Left lung (tissue), 10 donors: ENCODE measurements around the gene RAB24. TPM values are rescaled to one million over a fixed set of nuclear protein-coding genes. Genes with fewer than 3 reads are reported as not detected.

Experiments
- ATAC-seq: fragments of 200-7000 bp; cut with Tn5 transposase; one replicate; pipeline ENCODE4 v1.9.1; 2020; ENCODE audit warnings: moderate library complexity
- DNase-seq, 4 donors: peaks; one replicate each; pipeline ENCODE4 v3.0.0-alpha.2; 2013 to 2020
- H3K27ac ChIP-seq, 2 donors: fragments of 200-600 bp; sonication (generic) in 1 of 2; one replicate each; pipeline versions ENCODE4 v1.5.0 to v1.8.0; 2020 to 2021
- H3K27me3 ChIP-seq, 2 donors: fragments of 200-600 bp; sonication (generic) in 1 of 2; one replicate each; pipeline versions ENCODE4 v1.5.0 to v1.8.0; 2020 to 2021
- H3K36me3 ChIP-seq, 2 donors: fragments of 200-600 bp; sonication (generic) in 1 of 2; one replicate each; pipeline versions ENCODE4 v1.5.0 to v1.8.0; 2020 to 2021
- H3K4me1 ChIP-seq, 2 donors: fragments of 200-600 bp; one replicate each; pipeline ENCODE4 v1.8.0; 2021
- H3K4me3 ChIP-seq, 2 donors: fragments of 200-600 bp; sonication (generic) in 1 of 2; one replicate each; pipeline versions ENCODE4 v1.5.0 to v1.8.0; 2020 to 2021; ENCODE audit warnings: mild to moderate bottlenecking in 1 of 2
- H3K9me3 ChIP-seq, 2 donors: fragments of 200-600 bp; sonication (generic) in 1 of 2; one replicate each; pipeline versions ENCODE4 v1.5.0 to v1.8.0; 2020 to 2021
- CTCF ChIP-seq, 2 donors: fragments of 200-600 bp; sonication (generic) in 1 of 2; IDR thresholded peaks; one replicate each; pipeline versions ENCODE4 v1.5.0 to v1.8.0; 2021; ENCODE audit warnings: antibody characterized with exemption in 2 of 2
- intact Hi-C, 2 donors: fragments of 100-400 bp; cut with DNase I; formaldehyde crosslinking; loops; one replicate each; pipeline versions ENCODE4 v1.11.2 to v1.14.2; 2022
- polyA plus RNA-seq, 6 donors: library from polyadenylated mRNA; unstranded; fragments of 120-200 nt; gene quantifications; one replicate each; pipeline ENCODE4 v1.2.1, GENCODE V29; 2013; ENCODE audit not compliant: insufficient read length in 6 of 6
- total RNA-seq, 2 donors: library from RNA; stranded (reverse); fragmentation: NEBNext Ultra II Directional; extraction: Animal tissue kit (Norgen Biotek cat#: 25700); gene quantifications; one replicate each; pipeline ENCODE4 v1.2.1, GENCODE V29; 2021
- donor health status: DM: no; HTN: yes; CAD: no.
- donor health status: DM: no; HTN: no; CAD: no.

RAB24 gene
- total and polyA plus RNA-seq, 8 donors, result 24.2 to 39.7 (median 29.6) TPM

- ATAC-seq, result peak; percentile 57
- Histone ChIP-seq H3K9me3 (no peaks in the 10 kb centered on the region), H3K36me3 (peaks cover 0 to 9% of the 10 kb centered on the region in 2 donors), H3K4me3 (no peak overlapping the region), H3K4me1 (peaks cover 0 to 17% of the 10 kb centered on the region in 2 donors), H3K27me3 (no peaks in the 10 kb centered on the region), H3K27ac (no peak overlapping the region)
- DNase-seq, result peak in 1 of 4 donors; percentile 78
- TF ChIP-seq CTCF (IDR thresholded peaks at IDR 0.05), result no peak
- intact Hi-C loops, result loop anchor here in 1 of 2 donors (10.0 kb wide), 1 partner anchor 134 kb away; no protein-coding TSS in a partner anchor
Measured at GRCh38 chr5:177320879-177321278, 17.4 kb upstream of the RAB24 start.

GRCh38 chr5:177319913-177320588 lies 16.5 kb upstream of the RAB24 start:
- no peaks in the 10 kb centered on the region for H3K9me3 ChIP-seq
- peaks cover 0 to 9% of the 10 kb centered on the region in 2 donors for H3K36me3 ChIP-seq
- no peak overlapping the region for H3K27ac ChIP-seq
- no peak for DNase-seq
- TF ChIP-seq CTCF (IDR thresholded peaks at IDR 0.05), result no peak
- H3K27me3 ChIP-seq, result no peaks in the 10 kb centered on the region
- H3K4me3 ChIP-seq, result no peak overlapping the region
- intact Hi-C loops, result loop anchor here in 1 of 2 donors (10.0 kb wide), 1 partner anchor 135 kb away; no protein-coding TSS in a partner anchor
- H3K4me1 ChIP-seq, result peaks cover 0 to 17% of the 10 kb centered on the region in 2 donors
- no peak for ATAC-seq

DNA sequence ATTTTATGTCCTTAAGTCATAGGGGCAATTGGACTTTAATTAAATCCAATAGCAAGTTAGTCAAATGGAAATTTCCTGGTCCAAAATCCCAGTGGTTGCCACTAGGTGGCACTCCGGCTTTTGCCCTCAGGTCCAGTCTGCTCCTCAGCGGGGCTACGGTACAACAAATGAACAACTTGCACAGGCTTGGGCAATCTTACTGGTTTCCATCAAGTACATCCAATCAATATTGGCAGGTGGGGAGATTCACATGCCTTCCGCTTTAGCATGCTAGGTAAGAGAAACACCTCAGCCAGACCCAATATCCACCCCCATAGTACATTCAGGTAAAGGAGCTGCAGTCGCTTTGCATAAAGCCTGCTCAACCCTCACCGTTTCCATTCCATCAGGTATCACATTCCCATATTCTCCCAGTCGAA lies 14.4 kb upstream of the RAB24 start:
- no peaks in the 10 kb centered on the region for H3K9me3 ChIP-seq
- DNase-seq, result peak in 2 of 4 donors; percentile 62 to 72
- H3K36me3 ChIP-seq, result peaks cover 0 to 9% of the 10 kb centered on the region in 2 donors
- no peaks in the 10 kb centered on the region for H3K27me3 ChIP-seq
- intact Hi-C loops, result no loop called here
- ATAC-seq, result peak; percentile 86
- peaks cover 0 to 20% of the 10 kb centered on the region in 2 donors for H3K4me1 ChIP-seq
- no peak overlapping the region for H3K4me3 ChIP-seq
- peak; percentile 74 to 82 for TF ChIP-seq CTCF (IDR thresholded peaks at IDR 0.05)
- H3K27ac ChIP-seq, result no peak overlapping the region

- TF ChIP-seq CTCF (IDR thresholded peaks at IDR 0.05), result no peak
- DNase-seq, result no peak
- intact Hi-C loops, result no loop called here
- peaks cover 5 to 38% of the 10 kb centered on the region in 2 donors for H3K4me1 ChIP-seq
- H3K27me3 ChIP-seq, result no peaks in the 10 kb centered on the region
- H3K27ac ChIP-seq, result no peak overlapping the region
- no peak for ATAC-seq
- no peaks in the 10 kb centered on the region for H3K9me3 ChIP-seq
- no peak overlapping the region for H3K4me3 ChIP-seq
- H3K36me3 ChIP-seq, result peaks cover 0 to 9% of the 10 kb centered on the region in 2 donors
Measured at GRCh38 chr5:177316005-177316404, 12.5 kb upstream of the RAB24 start.

DNA sequence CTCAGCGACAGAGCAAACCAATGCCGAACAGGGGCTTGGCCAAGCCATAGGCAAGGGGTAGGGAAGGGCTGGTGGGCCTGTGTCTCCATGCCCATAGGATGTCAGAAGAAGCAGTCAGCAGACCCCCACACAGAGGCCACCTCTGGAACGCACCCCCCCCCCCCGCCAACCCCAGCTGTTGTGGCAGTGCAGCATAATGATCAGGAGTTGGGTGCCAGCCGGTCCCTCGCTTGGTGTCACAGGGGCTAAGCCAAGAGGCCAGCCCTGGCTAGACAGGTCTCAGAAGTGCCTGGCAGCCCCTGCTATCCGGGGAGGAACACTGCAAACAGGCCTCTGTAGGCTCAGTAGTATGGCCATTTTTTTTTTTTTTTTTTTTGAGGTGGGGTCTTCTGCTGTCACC lies 11.9 kb upstream of the RAB24 start:
- Histone ChIP-seq H3K4me3 (no peak overlapping the region), H3K36me3 (peaks cover 0 to 9% of the 10 kb centered on the region in 2 donors), H3K27ac (no peak overlapping the region), H3K27me3 (no peaks in the 10 kb centered on the region), H3K4me1 (peaks cover 11 to 38% of the 10 kb centered on the region in 2 donors), H3K9me3 (no peaks in the 10 kb centered on the region)
- no peak for DNase-seq
- no peak for TF ChIP-seq CTCF (IDR thresholded peaks at IDR 0.05)
- intact Hi-C loops, result no loop called here
- ATAC-seq, result no peak
